CD14-positive monocyte (primary cell): Measurements from ENCODE around the gene BRSK2. TPM values are rescaled to one million over a fixed set of nuclear protein-coding genes. Genes with fewer than 3 reads are reported as not detected.

Source experiments
- DNase-seq, 3 donors: peaks; one replicate each; pipeline ENCODE4 v3.0.0-alpha.2; 2011 to 2022
- H2AFZ ChIP-seq: 2 replicates; pipeline ENCODE4 v1.6.0; 2012; ENCODE audit warnings: mild to moderate bottlenecking, low read depth, low read length, inconsistent platforms; ENCODE audit not compliant: insufficient read depth, poor library complexity, severe bottlenecking
- H3K27ac ChIP-seq, 2 donors: 1 replicate in 1 of 2; 2 replicates in 1 of 2; pipeline ENCODE4 v1.5.1; 2012 to 2013; ENCODE audit warnings: low read length in 2 of 2, control low read depth in 1 of 2, inconsistent platforms in 1 of 2, low read depth in 1 of 2, mild to moderate bottlenecking in 1 of 2
- H3K27me3 ChIP-seq, 2 donors: one replicate each; pipeline versions ENCODE4 v1.6.0 to v1.6.1; 2011 to 2013; ENCODE audit warnings: low read length in 2 of 2; ENCODE audit not compliant: control insufficient read depth in 2 of 2, insufficient read depth in 2 of 2
- H3K36me3 ChIP-seq, 2 donors: replicated peaks in 1 of 2; 1 replicate in 1 of 2; 2 replicates in 1 of 2; pipeline versions ENCODE4 v1.5.1 to v1.6.1; 2012 to 2013; ENCODE audit warnings: low read length in 2 of 2, control low read depth in 1 of 2, inconsistent platforms in 1 of 2, mild to moderate bottlenecking in 1 of 2; ENCODE audit not compliant: insufficient read depth in 2 of 2, control insufficient read depth in 1 of 2
- H3K4me1 ChIP-seq, 2 donors: 1 replicate in 1 of 2; 2 replicates in 1 of 2; pipeline versions ENCODE4 v1.5.1 to v1.6.1; 2012 to 2013; ENCODE audit warnings: low read length in 2 of 2, control low read depth in 1 of 2, inconsistent platforms in 1 of 2, mild to moderate bottlenecking in 1 of 2, moderate library complexity in 1 of 2; ENCODE audit not compliant: insufficient read depth in 2 of 2, control insufficient read depth in 1 of 2
- H3K4me2 ChIP-seq: replicated peaks from 2 replicates; pipeline ENCODE3; 2012; ENCODE audit warnings: low read length, moderate library complexity, mild to moderate bottlenecking; ENCODE audit not compliant: poor library complexity, severe bottlenecking; ENCODE audit errors: extremely low read depth
- H3K4me3 ChIP-seq, 3 experiments: fragments of 200-600 bp in 1 of 3; sonication (generic) in 1 of 3; replicated peaks in 1 of 3; 1 replicate in 2 of 3; 2 replicates in 1 of 3; pipeline ENCODE4 v1.5.1; 2011 to 2013; ENCODE audit warnings: low read length in 3 of 3, mild to moderate bottlenecking in 3 of 3, control low read depth in 2 of 3, low read depth in 2 of 3, inconsistent platforms in 1 of 3, moderate library complexity in 1 of 3
- H3K79me2 ChIP-seq: 2 replicates; pipeline ENCODE4 v1.6.0; 2012; ENCODE audit warnings: mild to moderate bottlenecking, control low read depth, inconsistent platforms, low read length, moderate library complexity; ENCODE audit not compliant: insufficient read depth
- H3K9ac ChIP-seq: 2 replicates; pipeline ENCODE4 v1.6.0; 2017; ENCODE audit warnings: low read length, mild to moderate bottlenecking; ENCODE audit not compliant: insufficient read depth, poor library complexity, severe bottlenecking
- H3K9me3 ChIP-seq, 2 donors: replicated peaks in 1 of 2; 1 replicate in 1 of 2; 2 replicates in 1 of 2; pipeline versions ENCODE4 v1.5.1 to v1.6.1; 2012 to 2013; ENCODE audit warnings: low read length in 2 of 2, control low read depth in 1 of 2; ENCODE audit not compliant: control insufficient read depth in 1 of 2, insufficient read depth in 1 of 2
- H4K20me1 ChIP-seq: 2 replicates; pipeline ENCODE4 v1.6.0; 2012; ENCODE audit warnings: mild to moderate bottlenecking, low read length, control low read depth, moderate library complexity; ENCODE audit not compliant: insufficient read depth
- H3K27ac Mint-ChIP-seq, 7 donors: one replicate each; pipeline ENCODE4 v1.8.0; 2020; ENCODE audit warnings: mild to moderate bottlenecking in 7 of 7, mixed read lengths in 7 of 7, moderate library complexity in 6 of 7, inconsistent platforms in 2 of 7
- H3K27me3 Mint-ChIP-seq, 3 donors: one replicate each; pipeline ENCODE4 v1.8.0; 2021 to 2022; ENCODE audit warnings: low read depth in 3 of 3, mild to moderate bottlenecking in 3 of 3, mixed read lengths in 3 of 3, moderate library complexity in 3 of 3, inconsistent platforms in 1 of 3
- H3K36me3 Mint-ChIP-seq, 2 donors: one replicate each; pipeline ENCODE4 v1.8.0; 2020; ENCODE audit warnings: mixed read lengths in 2 of 2, inconsistent platforms in 1 of 2, mild to moderate bottlenecking in 1 of 2
- H3K4me1 Mint-ChIP-seq: one replicate; pipeline ENCODE4 v1.8.0; 2020; ENCODE audit warnings: mild to moderate bottlenecking, mixed read lengths
- H3K4me3 Mint-ChIP-seq, 2 donors: one replicate each; pipeline ENCODE4 v1.8.0; 2020; ENCODE audit warnings: mild to moderate bottlenecking in 2 of 2, mixed read lengths in 2 of 2, moderate library complexity in 1 of 2
- H3K9me3 Mint-ChIP-seq, 7 donors: one replicate each; pipeline ENCODE4 v1.8.0; 2020 to 2022; ENCODE audit warnings: mixed read lengths in 7 of 7, mild to moderate bottlenecking in 6 of 7, moderate library complexity in 6 of 7, inconsistent platforms in 2 of 7
- WGBS: methylation state at CpG from one replicate; pipeline ENCODE4 v1.1.5; 2013; ENCODE audit warnings: missing lambda C conversion rate; ENCODE audit not compliant: insufficient coverage; 5-methylcytosine and 5-hydroxymethylcytosine counted together
- intact Hi-C, 2 donors: fragments of 100-400 bp; cut with micrococcal nuclease; formaldehyde crosslinking; loops; one replicate each; pipeline versions ENCODE4 v1.15.0 to v1.15.1; 2023
- polyA plus RNA-seq, 3 donors: library from polyadenylated mRNA; depleted of rRNA in 1 of 3; unstranded in 2 of 3; stranded (reverse) in 1 of 3; fragments of 300-500 nt in 2 of 3; fragments of >200 nt in 1 of 3; fragmentation: Illumina TruSeq in 2 of 3; gene quantifications; 1 replicate in 2 of 3; 2 replicates in 1 of 3; pipeline ENCODE4 v1.2.3, GENCODE V29; 2012 to 2021
- TF ChIP-seq, protein P1 (sequence below): fragments of 200-600 bp; IDR thresholded peaks from one replicate; pipeline ENCODE4 v1.8.0; 2022; ENCODE audit warnings: antibody characterized with exemption, mild to moderate bottlenecking

The BRSK2 gene
- polyA plus RNA-seq, 3 donors: 0.13 TPM; not detected in 2

DNA sequence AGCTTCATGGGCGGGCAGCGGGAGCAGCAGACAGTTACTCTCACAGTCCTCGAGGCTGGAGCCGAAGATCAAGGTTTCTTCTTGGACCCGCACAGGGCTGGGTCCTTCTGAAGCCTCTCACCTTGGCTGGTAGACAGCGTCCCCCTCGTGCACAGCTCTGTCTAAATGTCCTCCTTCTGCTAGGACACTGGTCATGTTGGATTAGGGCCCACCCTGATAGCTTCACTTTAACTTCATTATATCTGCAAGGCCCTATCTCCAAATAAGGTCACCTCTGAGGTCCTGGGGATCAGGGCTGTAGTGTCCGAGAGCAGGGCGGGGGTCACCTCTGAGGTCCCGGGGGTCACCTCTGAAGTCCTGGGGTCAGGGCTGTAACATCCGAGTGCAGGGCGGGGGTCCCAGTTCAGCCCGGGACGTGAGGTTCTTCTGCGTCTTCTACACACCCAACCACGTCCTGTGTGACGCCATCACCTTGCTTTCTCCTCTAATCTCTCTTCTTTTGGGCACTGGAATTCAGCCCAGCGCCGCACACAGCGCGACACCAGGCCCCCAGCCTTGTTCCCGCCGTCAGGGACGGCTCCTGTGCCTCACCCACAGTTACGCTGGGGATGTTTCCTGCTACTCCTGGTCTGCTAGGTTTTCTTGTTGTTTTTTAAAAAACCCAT, 46.2 kb upstream of the BRSK2 start:
- H3K9me3 ChIP-seq: no peaks in the 10 kb centered on the region
- no peaks in the 10 kb centered on the region for H3K79me2 ChIP-seq
- peaks cover 6% of the 10 kb centered on the region for H3K4me1 Mint-ChIP-seq
- no peak overlapping the region for H3K4me2 ChIP-seq
- DNase-seq: no peak
- no peak overlapping the region for H2AFZ ChIP-seq
- 61% methylated on average over 23 of the region's 25 CpGs for WGBS
- H4K20me1 ChIP-seq: peaks cover under 1% of the 10 kb centered on the region
- no peak overlapping the region for H3K9ac ChIP-seq
- intact Hi-C loops: no loop called here
- no peaks in the 10 kb centered on the region for H3K36me3 ChIP-seq
- H3K36me3 Mint-ChIP-seq: no peaks in the 10 kb centered on the region
- TF ChIP-seq, protein P1, sequence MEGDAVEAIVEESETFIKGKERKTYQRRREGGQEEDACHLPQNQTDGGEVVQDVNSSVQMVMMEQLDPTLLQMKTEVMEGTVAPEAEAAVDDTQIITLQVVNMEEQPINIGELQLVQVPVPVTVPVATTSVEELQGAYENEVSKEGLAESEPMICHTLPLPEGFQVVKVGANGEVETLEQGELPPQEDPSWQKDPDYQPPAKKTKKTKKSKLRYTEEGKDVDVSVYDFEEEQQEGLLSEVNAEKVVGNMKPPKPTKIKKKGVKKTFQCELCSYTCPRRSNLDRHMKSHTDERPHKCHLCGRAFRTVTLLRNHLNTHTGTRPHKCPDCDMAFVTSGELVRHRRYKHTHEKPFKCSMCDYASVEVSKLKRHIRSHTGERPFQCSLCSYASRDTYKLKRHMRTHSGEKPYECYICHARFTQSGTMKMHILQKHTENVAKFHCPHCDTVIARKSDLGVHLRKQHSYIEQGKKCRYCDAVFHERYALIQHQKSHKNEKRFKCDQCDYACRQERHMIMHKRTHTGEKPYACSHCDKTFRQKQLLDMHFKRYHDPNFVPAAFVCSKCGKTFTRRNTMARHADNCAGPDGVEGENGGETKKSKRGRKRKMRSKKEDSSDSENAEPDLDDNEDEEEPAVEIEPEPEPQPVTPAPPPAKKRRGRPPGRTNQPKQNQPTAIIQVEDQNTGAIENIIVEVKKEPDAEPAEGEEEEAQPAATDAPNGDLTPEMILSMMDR: no peak
- H3K4me3 ChIP-seq: no peak overlapping the region
- peaks cover 0 to 2% of the 10 kb centered on the region in 2 donors for H3K27me3 ChIP-seq
- no peaks in the 10 kb centered on the region for H3K4me1 ChIP-seq
- H3K27ac Mint-ChIP-seq: no peak overlapping the region
- H3K27me3 Mint-ChIP-seq: peaks cover 9 to 16% (median 14%) of the 10 kb centered on the region in 3 donors
- H3K4me3 Mint-ChIP-seq: no peak overlapping the region
- H3K27ac ChIP-seq: no peak overlapping the region
- H3K9me3 Mint-ChIP-seq: peaks cover 0 to 3% (median 0%) of the 10 kb centered on the region in 7 donors

DNA sequence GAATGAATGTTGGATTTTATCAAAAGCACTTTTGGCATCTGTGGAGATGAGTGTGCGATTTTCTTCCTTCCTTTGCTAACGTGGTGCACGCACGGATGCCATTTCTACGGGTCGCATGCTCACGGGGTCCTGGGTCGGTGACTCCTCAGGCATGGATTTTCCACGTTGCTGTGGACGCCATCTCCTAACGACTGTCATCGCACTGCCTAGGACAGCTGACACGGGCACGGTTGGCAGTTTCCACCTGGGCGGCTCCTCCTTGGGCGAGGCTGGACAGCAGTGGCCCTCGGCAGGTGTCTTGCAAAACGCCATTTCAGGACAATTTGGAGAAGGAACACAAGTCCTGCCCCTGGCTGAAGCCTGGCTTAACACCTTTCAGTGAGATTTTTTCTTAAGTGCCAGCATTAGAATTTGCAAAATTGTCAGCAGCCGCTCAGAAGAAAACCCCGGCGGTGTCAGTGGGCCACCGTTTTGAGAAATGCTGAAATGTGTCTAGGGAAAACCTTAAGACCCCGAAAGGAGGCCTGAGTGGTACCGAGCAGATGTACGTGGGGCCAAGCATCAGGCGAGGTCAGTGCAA, 45.6 kb upstream of the BRSK2 start:
- Histone ChIP-seq H3K4me3 (no peak overlapping the region), H3K9ac (no peak overlapping the region), H3K27ac (no peak overlapping the region), H3K4me1 (no peaks in the 10 kb centered on the region), H3K36me3 (no peaks in the 10 kb centered on the region), H3K79me2 (no peaks in the 10 kb centered on the region), H3K9me3 (no peaks in the 10 kb centered on the region), H4K20me1 (no peaks in the 10 kb centered on the region), H2AFZ (no peak overlapping the region), H3K27me3 (peaks cover 0 to 2% of the 10 kb centered on the region in 2 donors), H3K4me2 (no peak overlapping the region)
- Mint-ChIP-seq H3K9me3 (peaks cover 0 to 3% (median 0%) of the 10 kb centered on the region in 7 donors), H3K27ac (peak overlapping the region in 1 of 7 donors; percentile 8), H3K27me3 (peaks cover 11 to 17% (median 14%) of the 10 kb centered on the region in 3 donors), H3K4me3 (peak overlapping the region in 1 of 2 donors; percentile 31), H3K4me1 (peaks cover 6% of the 10 kb centered on the region), H3K36me3 (no peaks in the 10 kb centered on the region)
- intact Hi-C loops: no loop called here
- TF ChIP-seq, protein P1: no peak
- DNase-seq: no peak
- WGBS: 85% methylated on average over 25 of the region's 26 CpGs
